ENCODE measurements around the gene RHOF.

DNA sequence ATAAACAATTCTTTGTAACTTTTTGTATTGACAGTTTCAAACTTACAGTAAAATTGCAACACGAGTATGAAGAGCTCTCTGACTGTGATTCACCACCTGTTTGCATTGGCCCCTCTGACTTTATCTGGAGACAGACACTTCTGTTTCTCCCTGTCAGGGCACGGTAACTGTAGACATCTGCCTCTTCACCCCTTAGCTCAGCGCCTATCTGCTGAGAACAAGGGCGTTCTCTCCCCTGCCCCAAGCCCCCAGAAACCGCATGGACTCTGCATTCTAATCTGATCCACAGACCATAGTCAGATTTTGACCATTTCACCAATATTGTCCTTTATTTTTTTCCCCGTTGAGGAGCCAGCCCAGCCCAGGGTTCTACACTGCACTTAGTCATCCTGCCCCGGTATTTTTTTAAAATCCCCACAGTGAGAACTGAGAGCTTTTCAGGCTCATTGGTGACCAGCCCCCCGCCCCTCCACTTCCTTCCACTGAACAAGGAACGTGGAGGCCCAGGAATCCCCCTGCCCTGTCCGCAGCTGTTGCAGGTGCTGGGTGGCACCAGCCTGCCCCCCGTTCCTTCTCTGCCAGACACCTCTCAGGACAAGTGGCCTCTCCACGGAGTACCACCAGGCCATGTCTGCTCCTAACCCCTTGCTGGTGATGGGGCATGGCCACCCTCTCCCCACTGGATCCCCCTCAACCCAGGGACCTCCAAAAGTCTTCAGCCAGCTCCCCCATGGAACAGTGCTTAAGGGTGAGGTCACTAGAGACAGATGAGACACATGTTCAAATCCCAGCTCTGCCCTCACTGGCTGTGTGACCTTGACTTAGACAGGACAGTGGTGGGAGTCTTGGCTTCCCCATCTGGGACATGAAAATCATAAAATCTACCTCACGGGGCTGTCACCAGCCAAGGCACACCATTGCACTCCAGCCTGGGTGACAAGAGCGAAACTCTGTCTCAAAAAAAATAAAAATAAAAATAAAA lies 11.2 kb downstream of the RHOF start:
- TF ChIP-seq CTCF (IDR thresholded peaks at IDR 0.05; ENCODE audit: low read depth, low read length, poor library complexity, severe bottlenecking) (no peak), EZH2phosphoT487 (IDR thresholded peaks at IDR 0.05; ENCODE audit: borderline replicate concordance, low read length) (no peak)
